HepG2 (cell line): ENCODE data around the gene CD72. TPM values are rescaled to one million over a fixed set of nuclear protein-coding genes. Genes with fewer than 3 reads are reported as not detected.

Experiments used
- ATF7-NPFF ChIP-seq: sonication (generic); formaldehyde crosslinking; IDR thresholded peaks from 2 replicates; pipeline ENCODE4 v1.8.1; 2023; ENCODE audit warnings: mild to moderate bottlenecking, low read depth, missing genetic modification reagents, moderate library complexity
- CBX1 ChIP-seq: IDR thresholded peaks from one replicate; pipeline ENCODE4 v1.6.1; 2016; ENCODE audit warnings: antibody characterized with exemption, low read depth
- CBX5 ChIP-seq: sonication (generic); formaldehyde crosslinking; IDR thresholded peaks from 2 replicates; pipeline ENCODE4 v1.4.0; 2020; ENCODE audit warnings: missing genetic modification reagents, borderline replicate concordance
- DBP ChIP-seq: sonication (generic); formaldehyde crosslinking; IDR thresholded peaks from 2 replicates; pipeline ENCODE4 v1.4.0; 2020; ENCODE audit warnings: missing genetic modification reagents; ENCODE audit errors: not compliant biosample characterization
- DPF2 ChIP-seq: sonication (generic); formaldehyde crosslinking; IDR thresholded peaks from 2 replicates; pipeline ENCODE4 v1.4.0; 2020; ENCODE audit warnings: mild to moderate bottlenecking, low read depth, missing genetic modification reagents, borderline replicate concordance
- MEF2D ChIP-seq: sonication (generic); formaldehyde crosslinking; IDR thresholded peaks from 2 replicates; pipeline ENCODE4 v1.5.1; 2020; ENCODE audit warnings: mild to moderate bottlenecking, missing genetic modification reagents
- RBFOX2 ChIP-seq: fragments of 200-400 bp; formaldehyde crosslinking; IDR thresholded peaks from 2 replicates; pipeline ENCODE4 v1.6.1; 2017; ENCODE audit warnings: low read depth, mild to moderate bottlenecking, low read length
- SALL1 ChIP-seq: sonication (generic); formaldehyde crosslinking; IDR thresholded peaks from 2 replicates; pipeline ENCODE4 v1.8.0; 2022; ENCODE audit warnings: mild to moderate bottlenecking, missing genetic modification reagents
- ZBTB38 ChIP-seq: sonication (generic); formaldehyde crosslinking; IDR thresholded peaks from 2 replicates; pipeline ENCODE4 v1.5.1; 2020; ENCODE audit warnings: mild to moderate bottlenecking, missing genetic modification reagents
- ZBTB46 ChIP-seq: sonication (generic); formaldehyde crosslinking; IDR thresholded peaks from 2 replicates; pipeline ENCODE4 v1.4.0; 2020; ENCODE audit warnings: mild to moderate bottlenecking, missing genetic modification reagents, borderline replicate concordance
- ZBTB7B ChIP-seq: sonication (generic); formaldehyde crosslinking; IDR thresholded peaks from 2 replicates; pipeline ENCODE4 v1.4.0; 2020; ENCODE audit warnings: missing genetic modification reagents
- ZBTB8A ChIP-seq: sonication (generic); formaldehyde crosslinking; IDR thresholded peaks from 2 replicates; pipeline ENCODE4 v1.4.0; 2020; ENCODE audit warnings: mild to moderate bottlenecking, low read depth, missing genetic modification reagents, borderline replicate concordance
- ZFP1 ChIP-seq: IDR thresholded peaks from 2 replicates; pipeline ENCODE4 v1.6.1; 2016
- ZNF530 ChIP-seq: sonication (generic); formaldehyde crosslinking; IDR thresholded peaks from 2 replicates; pipeline ENCODE4 v1.5.0; 2020; ENCODE audit warnings: low read depth, mild to moderate bottlenecking, missing genetic modification reagents
- ZNF740 ChIP-seq: sonication (generic); formaldehyde crosslinking; IDR thresholded peaks from 2 replicates; pipeline ENCODE4 v1.4.0; 2020; ENCODE audit warnings: missing genetic modification reagents
- polyA plus RNA-seq, 8 experiments: library from polyadenylated mRNA; depleted of rRNA in 3 of 8; stranded (reverse) in 7 of 8; unstranded in 1 of 8; fragments of >200 nt; fragmentation: Illumina TruSeq in 4 of 8; extraction: Trizol in 4 of 8; gene quantifications; 2 replicates each; pipeline versions ENCODE4 v1.2.1 to v1.2.3, GENCODE V29; 2011 to 2016; ENCODE audit warnings: low read depth in 4 of 8, missing spikeins in 1 of 8, mixed read lengths in 1 of 8; ENCODE audit not compliant: insufficient read depth in 1 of 8
- total RNA-seq, 5 experiments: library from RNA; depleted of rRNA; stranded (reverse); fragments of >200 nt; fragmentation: Illumina TruSeq; extraction: Trizol; gene quantifications; 2 replicates each; pipeline ENCODE4 v1.2.3, GENCODE V29; 2016; ENCODE audit warnings: low read depth in 1 of 5

CD72 gene
- total and polyA plus RNA-seq, 2 of the 13 experiments (the other 11 are each of a cell fraction or from before 2014, with no cell fraction given): 0.18 to 1.1 TPM

- no peak for TF ChIP-seq ZNF740
- TF ChIP-seq ZBTB46: no peak
- TF ChIP-seq CBX1: no peak
- TF ChIP-seq SALL1: no peak
- TF ChIP-seq DBP (CRISPR knock-in tag): no peak
- TF ChIP-seq ZBTB8A: no peak
- no peak for TF ChIP-seq RBFOX2
- TF ChIP-seq ATF7-NPFF (CRISPR knock-in tag): no peak
- no peak for TF ChIP-seq DPF2
- no peak for TF ChIP-seq CBX5 (CRISPR knock-in tag)
- TF ChIP-seq ZNF530 (CRISPR knock-in tag): no peak
- no peak for TF ChIP-seq ZBTB7B (CRISPR knock-in tag)
- no peak for TF ChIP-seq MEF2D (CRISPR knock-in tag)
- TF ChIP-seq ZBTB38: no peak
- no peak for TF ChIP-seq ZFP1
These were observed 9.4 kb upstream of the CD72 start (continued) for GRCh38 chr9:35627575-35627974.
